HG03135 (cell line): ENCODE measurements around the gene NFYC.
A peak's percentile ranks its signal among the peaks of the same experiment; 100 is the strongest.

Experiments
- ATAC-seq: cut with Tn5 transposase; IDR thresholded peaks from one replicate; pipeline ENCODE4 v1.9.1; 2021; ENCODE audit warnings: mild to moderate bottlenecking, moderate library complexity; ENCODE audit not compliant: unreplicated experiment

Gene NFYC

GRCh38 chr1:40818264-40818961 is 126.9 kb downstream of the NFYC start:
- ATAC-seq = peak; percentile 66

- no peak for ATAC-seq
Measured at GRCh38 chr1:40819101-40819500, 127.6 kb downstream of the NFYC start.

GRCh38 chr1:40820251-40820797 is 128.8 kb downstream of the NFYC start:
- ATAC-seq = no peak
